ENCODE measurements around the gene PGLYRP4.

GRCh38 chr1:153372571-153372970 lies 23.9 kb upstream of the PGLYRP4 start:
- TF ChIP-seq CTCF (conservative IDR thresholded peaks at IDR 0.05; ENCODE audit: low read depth, low read length) (no peak), EZH2 (IDR thresholded peaks at IDR 0.05; ENCODE audit: borderline replicate concordance, low read depth, low read length, poor library complexity, severe bottlenecking) (no peak)

Data from A673 (cell line).